Measurements from ENCODE around the gene DCAF10. TPM values are rescaled to one million over a fixed set of nuclear protein-coding genes. Genes with fewer than 3 reads are reported as not detected.
A peak's percentile ranks its signal among the peaks of the same experiment; 100 is the strongest.
"Not testable (repeated sequence)": the region's sequence is repeated elsewhere in the genome, so short reads cannot be mapped to it uniquely, and the experiment has no call there.

The DCAF10 gene
- 10 to 100 TPM; 27.2 to 27.6 TPM for total RNA-seq

GRCh38 chr9:37800631-37801286 lies at the start of gene DCAF10:
Gene DCAF10, plus strand, starts transcription at chr9:37800797. Its CDS starts 70 bp downstream, at chr9:37800867.
- Mint-ChIP-seq H3K4me3 (peak within 1 kb of the TSS; percentile 93 to 95), H3K9me3 (no peaks in the 10 kb centered on the region), H3K4me1 (ENCODE audit: low read depth) (peaks cover 36% of the 10 kb centered on the region), H3K27ac (peak within 1 kb of the TSS; percentile 86), H3K36me3 (ENCODE audit: insufficient read depth in 2 of 2) (peaks cover 0 to 3% of the 10 kb centered on the region in 2 donors), H3K27me3 (ENCODE audit: low read depth) (no peaks in the 10 kb centered on the region)
- ATAC-seq (replicated peaks in 1 of 2): peak; percentile 87 to 89
- DNase-seq: peak; percentile 90 to 95

GRCh38 chr9:37751186-37751585 lies 49.4 kb upstream of the DCAF10 start:
- ATAC-seq (replicated peaks in 1 of 2): no peak

GRCh38 chr9:37751704-37752103 lies 48.9 kb upstream of the DCAF10 start:
- H3K9me3 Mint-ChIP-seq; H3K27ac Mint-ChIP-seq; H3K4me3 Mint-ChIP-seq; ATAC-seq (replicated peaks in 1 of 2); DNase-seq; H3K27me3 Mint-ChIP-seq (ENCODE audit: low read depth); H3K36me3 Mint-ChIP-seq (ENCODE audit: insufficient read depth in 2 of 2): not testable (repeated sequence)
- H3K4me1 Mint-ChIP-seq (ENCODE audit: low read depth): peaks cover 32% of the 10 kb centered on the region

More at GRCh38 chr9:37751186-37751585, 49.4 kb upstream of the DCAF10 start:
- Mint-ChIP-seq H3K27me3 (ENCODE audit: low read depth) (no peaks in the 10 kb centered on the region), H3K36me3 (ENCODE audit: insufficient read depth in 2 of 2) (peaks cover 1 to 3% of the 10 kb centered on the region in 2 donors), H3K27ac (no peak overlapping the region), H3K4me3 (peak overlapping the region in 1 of 2 donors; percentile 14), H3K9me3 (peaks cover 0 to 3% of the 10 kb centered on the region in 2 donors), H3K4me1 (ENCODE audit: low read depth) (peaks cover 30% of the 10 kb centered on the region)
- DNase-seq: no peak

GRCh38 chr9:37752112-37752511 lies 48.5 kb upstream of the DCAF10 start:
- H3K4me3 Mint-ChIP-seq; H3K27me3 Mint-ChIP-seq (ENCODE audit: low read depth); H3K36me3 Mint-ChIP-seq (ENCODE audit: insufficient read depth in 2 of 2); ATAC-seq (replicated peaks in 1 of 2); DNase-seq; H3K9me3 Mint-ChIP-seq; H3K27ac Mint-ChIP-seq: not testable (repeated sequence)
- H3K4me1 Mint-ChIP-seq (ENCODE audit: low read depth): peaks cover 32% of the 10 kb centered on the region

GRCh38 chr9:37752642-37753488 lies 47.7 kb upstream of the DCAF10 start:
- Mint-ChIP-seq H3K27me3 (ENCODE audit: low read depth) (no peaks in the 10 kb centered on the region), H3K27ac (peak overlapping the region; percentile 97), H3K9me3 (peaks cover 0 to 3% of the 10 kb centered on the region in 2 donors), H3K36me3 (ENCODE audit: insufficient read depth in 2 of 2) (peaks cover 2 to 3% of the 10 kb centered on the region in 2 donors), H3K4me3 (peak overlapping the region; percentile 89 to 100), H3K4me1 (ENCODE audit: low read depth) (peaks cover 32% of the 10 kb centered on the region)
- ATAC-seq (replicated peaks in 1 of 2) (no peak), DNase-seq (peak; percentile 20 to 23)

- H3K27ac Mint-ChIP-seq: peak within 1 kb of the TSS; percentile 97
- H3K4me1 Mint-ChIP-seq (ENCODE audit: low read depth): peaks cover 32% of the 10 kb centered on the region
- peaks cover 0 to 3% of the 10 kb centered on the region in 2 donors for H3K9me3 Mint-ChIP-seq
- DNase-seq: peak; percentile 77 to 79
- peaks cover 2 to 3% of the 10 kb centered on the region in 2 donors for H3K36me3 Mint-ChIP-seq (ENCODE audit: insufficient read depth in 2 of 2)
- peak; percentile 91 to 96 for ATAC-seq (replicated peaks in 1 of 2)
- H3K27me3 Mint-ChIP-seq (ENCODE audit: low read depth): no peaks in the 10 kb centered on the region
- peak within 1 kb of the TSS; percentile 89 to 100 for H3K4me3 Mint-ChIP-seq
Observed at GRCh38 chr9:37753489-37754190, 47.0 kb upstream of the DCAF10 start, which contains the start of gene TRMT10B. Gene TRMT10B, plus strand, starts transcription at chr9:37753805. Its CDS starts 8,127 bp downstream, at chr9:37761932.

GRCh38 chr9:37758747-37759146 lies 41.9 kb upstream of the DCAF10 start:
- Mint-ChIP-seq H3K9me3 (no peaks in the 10 kb centered on the region), H3K4me3 (no peak overlapping the region), H3K27ac (no peak overlapping the region), H3K36me3 (ENCODE audit: insufficient read depth in 2 of 2) (peaks cover 2 to 6% of the 10 kb centered on the region in 2 donors), H3K27me3 (ENCODE audit: low read depth) (no peaks in the 10 kb centered on the region), H3K4me1 (ENCODE audit: low read depth) (peaks cover 30% of the 10 kb centered on the region)
- DNase-seq (no peak), ATAC-seq (replicated peaks in 1 of 2) (no peak)

- peaks cover 15% of the 10 kb centered on the region for H3K4me1 Mint-ChIP-seq (ENCODE audit: low read depth)
- ATAC-seq (replicated peaks in 1 of 2) (no peak), DNase-seq (no peak)
- H3K4me3 Mint-ChIP-seq: no peak overlapping the region
- no peaks in the 10 kb centered on the region for H3K27me3 Mint-ChIP-seq (ENCODE audit: low read depth)
- peaks cover 0 to 3% of the 10 kb centered on the region in 2 donors for H3K9me3 Mint-ChIP-seq
- no peak overlapping the region for H3K27ac Mint-ChIP-seq
- H3K36me3 Mint-ChIP-seq (ENCODE audit: insufficient read depth in 2 of 2): peaks cover 6 to 7% of the 10 kb centered on the region in 2 donors
Observed at GRCh38 chr9:37760416-37761161, 40.0 kb upstream of the DCAF10 start.

GRCh38 chr9:37761511-37761910 lies 39.1 kb upstream of the DCAF10 start:
- peaks cover 7 to 8% of the 10 kb centered on the region in 2 donors for H3K36me3 Mint-ChIP-seq (ENCODE audit: insufficient read depth in 2 of 2)
- no peak overlapping the region for H3K4me3 Mint-ChIP-seq
- DNase-seq: no peak
- no peaks in the 10 kb centered on the region for H3K27me3 Mint-ChIP-seq (ENCODE audit: low read depth)
- H3K4me1 Mint-ChIP-seq (ENCODE audit: low read depth): peaks cover 7% of the 10 kb centered on the region
- no peak for ATAC-seq (replicated peaks in 1 of 2)
- peak overlapping the region; percentile 80 for H3K27ac Mint-ChIP-seq
- peaks cover 0 to 3% of the 10 kb centered on the region in 2 donors for H3K9me3 Mint-ChIP-seq

- H3K36me3 Mint-ChIP-seq (ENCODE audit: insufficient read depth in 2 of 2): peaks cover 7 to 15% of the 10 kb centered on the region in 2 donors
Observed at GRCh38 chr9:37765263-37765662, 35.3 kb upstream of the DCAF10 start.

GRCh38 chr9:37769306-37769705 lies 31.3 kb upstream of the DCAF10 start:
- no peak overlapping the region for H3K4me3 Mint-ChIP-seq
- no peak for DNase-seq
- H3K27me3 Mint-ChIP-seq (ENCODE audit: low read depth): no peaks in the 10 kb centered on the region
- no peak overlapping the region for H3K27ac Mint-ChIP-seq
- no peaks in the 10 kb centered on the region for H3K4me1 Mint-ChIP-seq (ENCODE audit: low read depth)
- ATAC-seq (replicated peaks in 1 of 2): no peak
- peaks cover 0 to 3% of the 10 kb centered on the region in 2 donors for H3K9me3 Mint-ChIP-seq
- H3K36me3 Mint-ChIP-seq (ENCODE audit: insufficient read depth in 2 of 2): peaks cover 5 to 17% of the 10 kb centered on the region in 2 donors

More at GRCh38 chr9:37765263-37765662, 35.3 kb upstream of the DCAF10 start:
- H3K27ac Mint-ChIP-seq; H3K4me3 Mint-ChIP-seq; H3K27me3 Mint-ChIP-seq (ENCODE audit: low read depth); ATAC-seq (replicated peaks in 1 of 2); H3K9me3 Mint-ChIP-seq; H3K4me1 Mint-ChIP-seq (ENCODE audit: low read depth); DNase-seq: not testable (repeated sequence)

GRCh38 chr9:37769995-37770394 lies 30.6 kb upstream of the DCAF10 start:
- H3K27ac Mint-ChIP-seq: no peak overlapping the region
- DNase-seq: no peak

More at GRCh38 chr9:37769995-37770394, 30.6 kb upstream of the DCAF10 start:
- no peak for ATAC-seq (replicated peaks in 1 of 2)
- peaks cover 5 to 14% of the 10 kb centered on the region in 2 donors for H3K36me3 Mint-ChIP-seq (ENCODE audit: insufficient read depth in 2 of 2)
- H3K27me3 Mint-ChIP-seq (ENCODE audit: low read depth): no peaks in the 10 kb centered on the region
- no peaks in the 10 kb centered on the region for H3K4me1 Mint-ChIP-seq (ENCODE audit: low read depth)
- no peak overlapping the region for H3K4me3 Mint-ChIP-seq
- peaks cover 0 to 3% of the 10 kb centered on the region in 2 donors for H3K9me3 Mint-ChIP-seq

Measured in activated T-cell treated with anti-CD3 and anti-CD28 coated beads, Interleukin-2, amount 50 U/mL, for 72 hours (primary cell).